OCI-LY1 (cell line): ENCODE results near the gene ALDH1A3.
A peak's percentile ranks its signal among the peaks of the same experiment; 100 is the strongest.

ENCODE experiments used
- H2AFZ ChIP-seq: fragments of 200-600 bp; sonication (generic), shearing (Covaris generic); 2 replicates; pipeline ENCODE4 v1.6.0; 2014; ENCODE audit warnings: antibody characterized with exemption, mild to moderate bottlenecking, low read length
- H3F3A ChIP-seq: fragments of 200-600 bp; sonication (generic), shearing (Covaris generic); 2 replicates; pipeline ENCODE4 v1.6.0; 2014; ENCODE audit warnings: mild to moderate bottlenecking, antibody characterized with exemption, low read length, moderate library complexity; ENCODE audit not compliant: insufficient read depth
- H3K27ac ChIP-seq: fragments of 200-600 bp; sonication (generic); 2 replicates; pipeline ENCODE4 v1.5.1; 2014; ENCODE audit warnings: low read length, mixed run types, mild to moderate bottlenecking, low read depth; ENCODE audit not compliant: poor library complexity, severe bottlenecking
- H3K27me3 ChIP-seq: fragments of 200-600 bp; sonication (generic); 2 replicates; pipeline ENCODE4 v1.6.0; 2014; ENCODE audit warnings: antibody characterized with exemption, mild to moderate bottlenecking, low read length, moderate library complexity; ENCODE audit not compliant: insufficient read depth
- H3K36me3 ChIP-seq: fragments of 200-600 bp; sonication (generic); 2 replicates; pipeline ENCODE4 v1.6.1; 2014; ENCODE audit warnings: mild to moderate bottlenecking, antibody characterized with exemption, low read length, moderate library complexity, mixed read lengths; ENCODE audit not compliant: insufficient read depth
- H3K4me1 ChIP-seq: fragments of 200-600 bp; sonication (generic); 2 replicates; pipeline ENCODE4 v1.5.1; 2014; ENCODE audit warnings: mild to moderate bottlenecking, low read length, moderate library complexity; ENCODE audit not compliant: insufficient read depth, severe bottlenecking
- H3K4me2 ChIP-seq: fragments of 200-600 bp; sonication (generic), shearing (Covaris generic); 2 replicates; pipeline ENCODE4 v1.6.1; 2014; ENCODE audit warnings: low read length
- H3K4me3 ChIP-seq: fragments of 200-600 bp; sonication (generic); 2 replicates; pipeline ENCODE4 v1.5.1; 2014; ENCODE audit warnings: low read length, low read depth, mild to moderate bottlenecking, mixed read lengths; ENCODE audit not compliant: poor library complexity, severe bottlenecking
- H3K79me2 ChIP-seq: fragments of 200-600 bp; shearing (Covaris generic); 2 replicates; pipeline ENCODE4 v1.6.1; 2016; ENCODE audit warnings: mixed run types, low read length, mixed read lengths; ENCODE audit not compliant: insufficient read depth
- H3K9ac ChIP-seq: fragments of 200-600 bp; sonication (generic), shearing (Covaris generic); 2 replicates; pipeline ENCODE4 v1.6.1; 2014; ENCODE audit warnings: mild to moderate bottlenecking, low read length, mixed read lengths
- H3K9me2 ChIP-seq: fragments of 200-600 bp; sonication (generic), shearing (Covaris generic); 2 replicates; pipeline ENCODE4 v1.6.1; 2014; ENCODE audit warnings: low read depth, mild to moderate bottlenecking, low read length, mixed read lengths
- H3K9me3 ChIP-seq: fragments of 200-600 bp; shearing (Covaris generic); 2 replicates; pipeline ENCODE4 v1.6.1; 2014; ENCODE audit warnings: low read length, mixed read lengths
- H4K20me1 ChIP-seq: fragments of 200-600 bp; sonication (generic), shearing (Covaris generic); 2 replicates; pipeline ENCODE4 v1.6.0; 2016; ENCODE audit warnings: mild to moderate bottlenecking, low read length; ENCODE audit not compliant: insufficient read depth
- EZH2 ChIP-seq: fragments of 200-600 bp; sonication (generic), shearing (Covaris generic); IDR thresholded peaks from 2 replicates; pipeline ENCODE4 v1.8.0; 2017; ENCODE audit warnings: borderline replicate concordance, mixed run types, mild to moderate bottlenecking, antibody characterized with exemption, low read length, moderate library complexity, mixed read lengths
- TF ChIP-seq, protein P1 (sequence below): fragments of 200-600 bp; sonication (generic), shearing (Covaris generic); IDR thresholded peaks from 2 replicates; pipeline ENCODE4 v1.5.1; 2017; ENCODE audit warnings: mild to moderate bottlenecking, antibody characterized with exemption, low read length, moderate library complexity, mixed read lengths

ALDH1A3 gene

DNA sequence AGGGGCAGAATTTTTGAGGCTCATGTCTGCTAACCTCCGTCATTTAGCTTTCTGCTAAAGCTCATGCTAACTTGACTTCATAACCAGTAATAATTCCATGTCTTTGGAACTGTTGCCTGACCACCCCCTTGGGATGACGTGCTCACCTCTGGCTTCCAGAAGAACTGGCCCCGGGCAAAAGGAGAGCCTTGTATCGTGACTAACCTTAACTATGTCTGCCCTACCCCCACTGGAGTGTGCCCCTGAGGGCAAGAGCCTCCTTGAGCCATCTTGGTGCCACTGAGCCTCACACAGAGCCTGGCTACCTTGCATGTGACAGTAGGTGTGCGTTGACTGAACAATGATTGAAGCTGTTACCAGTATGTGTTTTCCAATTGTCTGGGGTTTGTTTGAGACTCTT is 44.3 kb downstream of the ALDH1A3 start:
- Histone ChIP-seq H3K4me3 (peak overlapping the region; percentile 88), H3K4me2 (peak overlapping the region; percentile 76), H2AFZ (no peak overlapping the region), H3K27me3 (no peaks in the 10 kb centered on the region), H3K4me1 (peaks cover 86% of the 10 kb centered on the region), H3K36me3 (peaks cover 61% of the 10 kb centered on the region), H3F3A (0 out of 2 replicates have a peak, but pooled peaks cover 10% of the 10 kb centered on the region), H3K27ac (peak overlapping the region; percentile 93), H3K9me3 (no peaks in the 10 kb centered on the region), H3K9ac (peak overlapping the region; percentile 9; the same call in 1 of the 2 replicates), H3K9me2 (no peaks in the 10 kb centered on the region), H3K79me2 (peaks cover 23% of the 10 kb centered on the region), H4K20me1 (no peaks in the 10 kb centered on the region)
- TF ChIP-seq, protein P1, sequence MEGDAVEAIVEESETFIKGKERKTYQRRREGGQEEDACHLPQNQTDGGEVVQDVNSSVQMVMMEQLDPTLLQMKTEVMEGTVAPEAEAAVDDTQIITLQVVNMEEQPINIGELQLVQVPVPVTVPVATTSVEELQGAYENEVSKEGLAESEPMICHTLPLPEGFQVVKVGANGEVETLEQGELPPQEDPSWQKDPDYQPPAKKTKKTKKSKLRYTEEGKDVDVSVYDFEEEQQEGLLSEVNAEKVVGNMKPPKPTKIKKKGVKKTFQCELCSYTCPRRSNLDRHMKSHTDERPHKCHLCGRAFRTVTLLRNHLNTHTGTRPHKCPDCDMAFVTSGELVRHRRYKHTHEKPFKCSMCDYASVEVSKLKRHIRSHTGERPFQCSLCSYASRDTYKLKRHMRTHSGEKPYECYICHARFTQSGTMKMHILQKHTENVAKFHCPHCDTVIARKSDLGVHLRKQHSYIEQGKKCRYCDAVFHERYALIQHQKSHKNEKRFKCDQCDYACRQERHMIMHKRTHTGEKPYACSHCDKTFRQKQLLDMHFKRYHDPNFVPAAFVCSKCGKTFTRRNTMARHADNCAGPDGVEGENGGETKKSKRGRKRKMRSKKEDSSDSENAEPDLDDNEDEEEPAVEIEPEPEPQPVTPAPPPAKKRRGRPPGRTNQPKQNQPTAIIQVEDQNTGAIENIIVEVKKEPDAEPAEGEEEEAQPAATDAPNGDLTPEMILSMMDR: no peak
- no peak for TF ChIP-seq EZH2

- Histone ChIP-seq H3K9me3 (no peaks in the 10 kb centered on the region), H2AFZ (no peak overlapping the region), H3K79me2 (peaks cover 23% of the 10 kb centered on the region), H3K36me3 (peaks cover 67% of the 10 kb centered on the region), H3K9me2 (no peaks in the 10 kb centered on the region), H3K4me2 (peak overlapping the region; percentile 76), H3K4me1 (peaks cover 91% of the 10 kb centered on the region), H4K20me1 (no peaks in the 10 kb centered on the region), H3K27ac (peak overlapping the region; percentile 93), H3K9ac (peak overlapping the region; percentile 9; the same call in 1 of the 2 replicates), H3K4me3 (peak overlapping the region; percentile 3), H3F3A (0 out of 2 replicates have a peak, but pooled peaks cover 10% of the 10 kb centered on the region), H3K27me3 (no peaks in the 10 kb centered on the region)
- no peak for TF ChIP-seq EZH2
- TF ChIP-seq, protein P1: no peak
These were observed 44.8 kb downstream of the ALDH1A3 start for GRCh38 chr15:100924436-100924835.

DNA sequence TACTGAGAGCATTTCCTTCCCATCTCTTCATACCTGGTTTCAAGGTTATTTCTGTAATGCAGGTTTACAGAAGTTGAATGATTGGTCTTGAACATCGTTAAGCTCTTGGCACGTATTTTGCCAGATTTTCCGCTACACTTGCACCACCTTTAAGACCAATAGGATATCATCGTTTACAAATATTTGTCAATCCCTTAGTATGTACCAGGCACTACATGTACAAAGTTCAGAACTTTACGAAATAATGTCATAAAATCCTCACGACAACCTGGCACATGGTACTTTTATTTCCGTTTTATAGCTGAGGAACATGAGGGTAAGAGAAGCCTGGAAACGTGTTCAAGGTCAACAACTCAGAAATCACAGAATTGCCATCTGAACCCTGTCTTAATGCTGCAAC is 45.8 kb downstream of the ALDH1A3 start:
- H2AFZ ChIP-seq: no peak overlapping the region
- H3K9me3 ChIP-seq: no peaks in the 10 kb centered on the region
- peaks cover 14% of the 10 kb centered on the region for H3K79me2 ChIP-seq
- no peak overlapping the region for H3K9ac ChIP-seq
- H3K4me2 ChIP-seq: no peak overlapping the region; the same call in 1 of the 2 replicates
- peaks cover 75% of the 10 kb centered on the region for H3K36me3 ChIP-seq
- TF ChIP-seq, protein P1: no peak
- no peak for TF ChIP-seq EZH2
- no peaks in the 10 kb centered on the region for H3K27me3 ChIP-seq
- no peaks in the 10 kb centered on the region for H3K9me2 ChIP-seq
- no peaks in the 10 kb centered on the region for H4K20me1 ChIP-seq
- H3K4me3 ChIP-seq: no peak overlapping the region
- H3K27ac ChIP-seq: peak overlapping the region; percentile 96
- H3K4me1 ChIP-seq: peaks cover 98% of the 10 kb centered on the region
- H3F3A ChIP-seq: 0 out of 2 replicates have a peak, but pooled peaks cover 10% of the 10 kb centered on the region
